Upper lobe of left lung (tissue), 4 donors: ENCODE results near the gene BPHL.
"Not testable (repeated sequence)": the region's sequence is repeated elsewhere in the genome, so short reads cannot be mapped to it uniquely, and the experiment has no call there.

Source experiments
- POLR2A ChIP-seq, 4 donors: fragments of 450-650 bp; IDR thresholded peaks; one replicate each; pipeline ENCODE4 v1.5.1; 2016 to 2017; ENCODE audit warnings: antibody characterized with exemption in 4 of 4, mild to moderate bottlenecking in 2 of 4
- POLR2AphosphoS5 ChIP-seq, 2 donors: sonication (generic); formaldehyde crosslinking; IDR thresholded peaks; one replicate each; pipeline ENCODE4 v1.5.1; 2017; ENCODE audit warnings: antibody characterized with exemption in 2 of 2
- TF ChIP-seq, protein P1 (sequence below), 6 experiments: fragments of 450-650 bp in 4 of 6; fragments of 200-600 bp in 2 of 6; sonication (generic) in 2 of 6; IDR thresholded peaks; one replicate each; pipeline ENCODE4 v1.5.1; 2016 to 2019; ENCODE audit warnings: antibody characterized with exemption in 6 of 6

GRCh38 chr6:3189192-3189591 is 70.7 kb downstream of the BPHL start:
- TF ChIP-seq, protein P1, sequence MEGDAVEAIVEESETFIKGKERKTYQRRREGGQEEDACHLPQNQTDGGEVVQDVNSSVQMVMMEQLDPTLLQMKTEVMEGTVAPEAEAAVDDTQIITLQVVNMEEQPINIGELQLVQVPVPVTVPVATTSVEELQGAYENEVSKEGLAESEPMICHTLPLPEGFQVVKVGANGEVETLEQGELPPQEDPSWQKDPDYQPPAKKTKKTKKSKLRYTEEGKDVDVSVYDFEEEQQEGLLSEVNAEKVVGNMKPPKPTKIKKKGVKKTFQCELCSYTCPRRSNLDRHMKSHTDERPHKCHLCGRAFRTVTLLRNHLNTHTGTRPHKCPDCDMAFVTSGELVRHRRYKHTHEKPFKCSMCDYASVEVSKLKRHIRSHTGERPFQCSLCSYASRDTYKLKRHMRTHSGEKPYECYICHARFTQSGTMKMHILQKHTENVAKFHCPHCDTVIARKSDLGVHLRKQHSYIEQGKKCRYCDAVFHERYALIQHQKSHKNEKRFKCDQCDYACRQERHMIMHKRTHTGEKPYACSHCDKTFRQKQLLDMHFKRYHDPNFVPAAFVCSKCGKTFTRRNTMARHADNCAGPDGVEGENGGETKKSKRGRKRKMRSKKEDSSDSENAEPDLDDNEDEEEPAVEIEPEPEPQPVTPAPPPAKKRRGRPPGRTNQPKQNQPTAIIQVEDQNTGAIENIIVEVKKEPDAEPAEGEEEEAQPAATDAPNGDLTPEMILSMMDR (IDR thresholded peaks at IDR 0.05): not testable (repeated sequence)
- not testable (repeated sequence) for TF ChIP-seq POLR2A, POLR2AphosphoS5 (IDR thresholded peaks at IDR 0.05)
